ENCODE measurements around the gene HAPLN3. TPM values are rescaled to one million over a fixed set of nuclear protein-coding genes. Genes with fewer than 3 reads are reported as not detected.

HAPLN3 gene
- total RNA-seq, 1 experiment from 2014 or later: 42.4 TPM

- H3K79me2 ChIP-seq (ENCODE audit: insufficient read depth, low read length): no peaks in the 10 kb centered on the region
- no peaks in the 10 kb centered on the region for H3K27me3 ChIP-seq (ENCODE audit: insufficient read depth, low read length)
- no peak overlapping the region for H4K5ac ChIP-seq (ENCODE audit: insufficient read length, low read depth, low read length)
- no peak overlapping the region for H4K91ac ChIP-seq (ENCODE audit: insufficient read length, low read depth, low read length)
- Mint-ChIP-seq H3K4me3 (no peak overlapping the region), H3K27me3 (ENCODE audit: low read depth) (no peaks in the 10 kb centered on the region), H3K4me1 (peaks cover 13 to 19% of the 10 kb centered on the region in 2 experiments), H3K9me3 (no peaks in the 10 kb centered on the region), H3K36me3 (ENCODE audit: insufficient read depth in 1 of 3, low read depth in 3 of 3) (peaks cover 21 to 84% (median 58%) of the 10 kb centered on the region in 3 experiments; a peak in 6 of 7 replicates), H3K27ac (peak overlapping the region in 1 of 3 experiments; percentile 3; a peak in 1 of 7 replicates)
- no peak overlapping the region for H3K4ac ChIP-seq (ENCODE audit: low read depth, low read length)
- H3K79me1 ChIP-seq (ENCODE audit: insufficient read depth, low read depth, low read length, poor library complexity, severe bottlenecking): no peaks in the 10 kb centered on the region
- no peaks in the 10 kb centered on the region for H3K4me1 ChIP-seq (ENCODE audit: insufficient read depth, low read length)
- no peak overlapping the region for H2AK5ac ChIP-seq (ENCODE audit: insufficient read length, low read length)
- H2BK12ac ChIP-seq (ENCODE audit: insufficient read length, low read depth, low read length): no peak overlapping the region
- peaks cover 2% of the 10 kb centered on the region for H4K20me1 ChIP-seq (ENCODE audit: control insufficient read depth, insufficient read depth, insufficient read length)
- H3K9ac ChIP-seq (ENCODE audit: extremely low read depth, insufficient read length, low read length): no peak overlapping the region
- no peak overlapping the region for H3K18ac ChIP-seq (ENCODE audit: insufficient read length, low read depth, low read length)
- no CpG with 5 or more reads among the region's 31 CpGs for WGBS (ENCODE audit: extremely low coverage, insufficient read length, low lambda C conversion rate)
- no peak overlapping the region for H2BK120ac ChIP-seq (ENCODE audit: low read depth, low read length, poor library complexity, severe bottlenecking)
- H3K4me2 ChIP-seq (ENCODE audit: insufficient read depth, insufficient read length, low read length): no peak overlapping the region
- no peaks in the 10 kb centered on the region for H3K9me3 ChIP-seq (ENCODE audit: control insufficient read depth, low read depth, low read length)
- H3K23me2 ChIP-seq (ENCODE audit: insufficient read length, low read depth, low read length, poor library complexity, severe bottlenecking): no peaks in the 10 kb centered on the region
- no peak overlapping the region for H3K23ac ChIP-seq (ENCODE audit: insufficient read length, low read depth, low read length)
- H3K27ac ChIP-seq (ENCODE audit: insufficient read length, low read depth, low read length): no peak overlapping the region
- DNase-seq: no peak
- H3K56ac ChIP-seq (ENCODE audit: insufficient read length, low read depth, low read length): no peak overlapping the region
- no peak overlapping the region for H4K8ac ChIP-seq (replicated peaks; ENCODE audit: insufficient read length, low read depth, low read length)
- no peak overlapping the region for H2BK5ac ChIP-seq (ENCODE audit: insufficient read length, low read length)
- no peak overlapping the region for H3T11ph ChIP-seq (ENCODE audit: low read length)
- no peak for TF ChIP-seq CTCF (conservative IDR thresholded peaks at IDR 0.05)
- H3K14ac ChIP-seq (ENCODE audit: insufficient read depth, low read length): no peak overlapping the region
- H2AFZ ChIP-seq (ENCODE audit: low read length): no peak overlapping the region
- no peak overlapping the region for H2BK20ac ChIP-seq (ENCODE audit: low read depth, low read length, poor library complexity, severe bottlenecking)
- no peak overlapping the region for H2BK15ac ChIP-seq (ENCODE audit: low read depth, low read length)
Observed at GRCh38 chr15:88880944-88881740, 14.2 kb downstream of the HAPLN3 start.
